ENCODE data around the gene WDR70.

- TF ChIP-seq USF2 (CRISPR knock-in tag; IDR thresholded peaks at IDR 0.05) = no peak
- no peak for TF ChIP-seq CTCF (IDR thresholded peaks at IDR 0.05)
- no peak for TF ChIP-seq ZBTB21 (CRISPR knock-in tag; IDR thresholded peaks at IDR 0.05; ENCODE audit: borderline replicate concordance)
- no peak for TF ChIP-seq ZNF512 (CRISPR knock-in tag; IDR thresholded peaks at IDR 0.05; ENCODE audit: borderline replicate concordance)
- TF ChIP-seq USF1 (CRISPR knock-in tag; IDR thresholded peaks at IDR 0.05) = no peak
- no peak for TF ChIP-seq ETV6 (CRISPR knock-in tag; IDR thresholded peaks at IDR 0.05)
- TF ChIP-seq ATF6 (CRISPR knock-in tag; IDR thresholded peaks at IDR 0.05) = no peak
- TF ChIP-seq KAT7 (CRISPR knock-in tag; IDR thresholded peaks at IDR 0.05; ENCODE audit: borderline replicate concordance) = no peak
- TF ChIP-seq ATF2 (CRISPR knock-in tag; IDR thresholded peaks at IDR 0.05; ENCODE audit: borderline replicate concordance, low read depth) = no peak
- TF ChIP-seq NFE2L1 (CRISPR knock-in tag; IDR thresholded peaks at IDR 0.05) = no peak
- no peak for TF ChIP-seq SP1 (CRISPR knock-in tag; conservative IDR thresholded peaks at IDR 0.05)
- TF ChIP-seq PRDM15 (CRISPR knock-in tag; IDR thresholded peaks at IDR 0.05) = no peak
- no peak for TF ChIP-seq CBFB (CRISPR knock-in tag; IDR thresholded peaks at IDR 0.05; ENCODE audit: low read depth)
- no peak for TF ChIP-seq ZNF138 (CRISPR knock-in tag; conservative IDR thresholded peaks at IDR 0.05)
Observed at GRCh38 chr5:37657046-37657445, 277.9 kb downstream of the WDR70 start.

All from WTC11 (cell line).